H1 (cell line): Measurements from ENCODE around the gene IFNA13. TPM values are rescaled to one million over a fixed set of nuclear protein-coding genes. Genes with fewer than 3 reads are reported as not detected.

Experiments used
- CTCF ChIA-PET: fragments of 300-600 bp; sonication (Branson Sonifier 250); formaldehyde crosslinking; loops from one replicate; lab custom pipeline; 2021; ENCODE audit not compliant: partially characterized antibody; lab: Charles Lee
- POLR2A ChIA-PET: fragments of 300-600 bp; sonication (Branson Sonifier 250); formaldehyde crosslinking; loops from one replicate; lab custom pipeline; 2021; ENCODE audit warnings: inconsistent platforms; ENCODE audit not compliant: partially characterized antibody; lab: Charles Lee
- DNase-seq, 2 experiments: peaks; one replicate each; pipeline versions ENCODE4 v3.0.0 to v3.0.0-alpha.2; 2010 to 2022; ENCODE audit warnings: low spot score in 2 of 2, low read depth in 1 of 2, mixed read lengths in 1 of 2
- FAIRE-seq: peaks from 2 replicates; lab custom pipeline; 2011; peaks lifted over from hg19 to GRCh38; lab: Jason Lieb, UNC
- H2AFZ ChIP-seq: 2 replicates; pipeline ENCODE4 v1.8.1; 2012; ENCODE audit warnings: low read length, inconsistent platforms
- H2AK5ac ChIP-seq: 2 replicates; pipeline ENCODE4 v1.6.1; 2013; ENCODE audit warnings: low read depth, low read length
- H2BK120ac ChIP-seq: replicated peaks from 2 replicates; pipeline ENCODE3; 2013; ENCODE audit warnings: low read depth, low read length, inconsistent platforms
- H2BK12ac ChIP-seq: 2 replicates; pipeline ENCODE4 v1.6.1; 2013; ENCODE audit warnings: low read depth, low read length
- H2BK15ac ChIP-seq: 2 replicates; pipeline ENCODE4 v1.6.1; 2013; ENCODE audit warnings: low read length
- H2BK20ac ChIP-seq: 2 replicates; pipeline ENCODE4 v1.6.1; 2013; ENCODE audit warnings: low read length
- H2BK5ac ChIP-seq: 2 replicates; pipeline ENCODE4 v1.6.1; 2013; ENCODE audit warnings: low read depth, low read length
- H3K14ac ChIP-seq: 2 replicates; pipeline ENCODE4 v1.6.1; 2013; ENCODE audit warnings: inconsistent platforms; ENCODE audit not compliant: insufficient read length
- H3K18ac ChIP-seq: 2 replicates; pipeline ENCODE4 v1.6.1; 2013; ENCODE audit warnings: low read length; ENCODE audit errors: extremely low read depth
- H3K23ac ChIP-seq: 2 replicates; pipeline ENCODE4 v1.6.1; 2013; ENCODE audit warnings: inconsistent platforms; ENCODE audit not compliant: insufficient read length
- H3K23me2 ChIP-seq: 2 replicates; pipeline ENCODE4 v1.6.1; 2013; ENCODE audit warnings: low read depth, low read length
- H3K27ac ChIP-seq: 2 replicates; pipeline ENCODE4 v1.6.1; 2011; ENCODE audit warnings: low read depth, low read length, inconsistent platforms
- H3K27me3 ChIP-seq, 4 experiments: replicated peaks in 1 of 4; 1 replicate in 1 of 4; 2 replicates in 3 of 4; pipeline versions ENCODE4 v1.6.1 to v1.8.1; 2011 to 2013; ENCODE audit warnings: low read length in 3 of 4, mild to moderate bottlenecking in 3 of 4, inconsistent platforms in 2 of 4, mixed read lengths in 2 of 4, moderate library complexity in 1 of 4; ENCODE audit not compliant: control insufficient read depth in 3 of 4, insufficient read depth in 3 of 4; ENCODE audit errors: extremely low read depth in 1 of 4
- H3K36me3 ChIP-seq, 4 experiments: 2 replicates each; pipeline versions ENCODE4 v1.6.1 to v1.8.1; 2011 to 2013; ENCODE audit warnings: mild to moderate bottlenecking in 4 of 4, low read length in 3 of 4, moderate library complexity in 2 of 4, control low read depth in 1 of 4, inconsistent platforms in 1 of 4; ENCODE audit not compliant: insufficient read depth in 4 of 4, control insufficient read depth in 2 of 4
- H3K4ac ChIP-seq: replicated peaks from 2 replicates; pipeline ENCODE3; 2013; ENCODE audit warnings: low read length, low read depth, mixed read lengths, inconsistent platforms; ENCODE audit not compliant: insufficient read length
- H3K4me1 ChIP-seq, 4 experiments: replicated peaks in 1 of 4; 1 replicate in 1 of 4; 2 replicates in 3 of 4; pipeline versions ENCODE4 v1.6.1 to v1.8.1; 2011 to 2013; ENCODE audit warnings: low read length in 3 of 4, inconsistent platforms in 2 of 4, mixed read lengths in 1 of 4; ENCODE audit not compliant: insufficient read depth in 4 of 4, control insufficient read depth in 3 of 4
- H3K4me2 ChIP-seq, 2 experiments: 2 replicates each; pipeline versions ENCODE4 v1.6.1 to v1.8.1; 2011 to 2013; ENCODE audit warnings: low read depth in 2 of 2, low read length in 2 of 2, control low read depth in 1 of 2, inconsistent platforms in 1 of 2, mild to moderate bottlenecking in 1 of 2; ENCODE audit not compliant: insufficient read depth in 1 of 2
- H3K4me3 ChIP-seq, 4 experiments: fragments of 200-600, 300-600 bp in 1 of 4; sonication (generic), shearing (Covaris generic), sonication (Bioruptor Twin) in 1 of 4; 2 replicates each; pipeline versions ENCODE4 v1.5.1 to v1.8.1; 2011 to 2016; ENCODE audit warnings: low read length in 4 of 4, low read depth in 3 of 4, control low read depth in 2 of 4, inconsistent platforms in 2 of 4, mild to moderate bottlenecking in 2 of 4, mixed read lengths in 1 of 4, moderate library complexity in 1 of 4; ENCODE audit not compliant: insufficient read depth in 2 of 4; ENCODE audit errors: extremely low read depth in 1 of 4
- H3K56ac ChIP-seq: replicated peaks from 2 replicates; pipeline ENCODE3; 2013; ENCODE audit warnings: low read depth, mild to moderate bottlenecking, mixed read lengths, low read length, inconsistent platforms; ENCODE audit not compliant: insufficient read length
- H3K79me1 ChIP-seq: 2 replicates; pipeline ENCODE4 v1.6.1; 2013; ENCODE audit warnings: low read depth, low read length, control low read depth
- H3K79me2 ChIP-seq, 2 experiments: 2 replicates each; pipeline versions ENCODE4 v1.6.1 to v1.8.1; 2012 to 2013; ENCODE audit warnings: low read length in 2 of 2, mild to moderate bottlenecking in 2 of 2, inconsistent platforms in 1 of 2; ENCODE audit not compliant: insufficient read depth in 2 of 2, control insufficient read depth in 1 of 2
- H3K9ac ChIP-seq, 4 experiments: replicated peaks in 1 of 4; 1 replicate in 1 of 4; 2 replicates in 3 of 4; pipeline versions ENCODE4 v1.6.1 to v1.8.1; 2011 to 2013; ENCODE audit warnings: low read depth in 3 of 4, low read length in 3 of 4, control low read depth in 2 of 4, mild to moderate bottlenecking in 2 of 4, moderate library complexity in 2 of 4, inconsistent platforms in 1 of 4; ENCODE audit errors: extremely low read depth in 1 of 4
- H3K9me3 ChIP-seq, 2 experiments: 2 replicates each; pipeline versions ENCODE4 v1.6.1 to v1.8.1; 2012 to 2013; ENCODE audit warnings: mild to moderate bottlenecking in 2 of 2, moderate library complexity in 2 of 2, control low read depth in 1 of 2, inconsistent platforms in 1 of 2, low read depth in 1 of 2, low read length in 1 of 2, mixed read lengths in 1 of 2; ENCODE audit not compliant: insufficient read depth in 2 of 2
- H4K20me1 ChIP-seq, 2 experiments: replicated peaks in 1 of 2; 2 replicates each; pipeline versions ENCODE3 to v1.8.1; 2011 to 2013; ENCODE audit warnings: inconsistent platforms in 2 of 2, low read length in 2 of 2, mild to moderate bottlenecking in 1 of 2; ENCODE audit not compliant: insufficient read depth in 2 of 2, control insufficient read depth in 1 of 2
- H4K5ac ChIP-seq: 2 replicates; pipeline ENCODE4 v1.6.1; 2013; ENCODE audit warnings: low read length, low read depth, mixed read lengths, inconsistent platforms; ENCODE audit not compliant: insufficient read length
- H4K8ac ChIP-seq: 2 replicates; pipeline ENCODE4 v1.8.0; 2013; ENCODE audit warnings: mild to moderate bottlenecking, moderate library complexity, low read length, inconsistent platforms; ENCODE audit not compliant: insufficient read depth; ENCODE audit errors: extremely low read depth
- H4K91ac ChIP-seq: replicated peaks from 2 replicates; pipeline ENCODE3; 2013; ENCODE audit warnings: low read length, mixed read lengths, inconsistent platforms; ENCODE audit not compliant: insufficient read length
- BCL11A ChIP-seq, 2 experiments: IDR thresholded peaks; one replicate each; pipeline ENCODE4 v1.6.1; 2011; ENCODE audit warnings: low read depth in 2 of 2, low read length in 2 of 2, mild to moderate bottlenecking in 2 of 2
- CTBP2 ChIP-seq: IDR thresholded peaks from 2 replicates; pipeline ENCODE4 v1.7.0; 2011; ENCODE audit warnings: borderline replicate concordance, mild to moderate bottlenecking, moderate library complexity, mixed read lengths, low read length; ENCODE audit not compliant: insufficient read depth, insufficient read length
- WGBS, 2 experiments: shearing (Covaris generic) in 1 of 2; methylation state at CpG; one replicate each; pipeline versions ENCODE4 v1.1.6 to v1.1.7; 2013 to 2015; ENCODE audit warnings: low lambda C conversion rate in 2 of 2, mixed read lengths in 2 of 2, inconsistent platforms in 1 of 2, low coverage in 1 of 2, missing lambda C conversion rate in 1 of 2; ENCODE audit not compliant: insufficient replicate concordance in 2 of 2, insufficient coverage in 1 of 2, insufficient read length in 1 of 2; ENCODE audit errors: extremely low coverage in 1 of 2, missing lambda C conversion rate in 1 of 2; 5-methylcytosine and 5-hydroxymethylcytosine counted together
- polyA plus RNA-seq, 7 experiments: library from polyadenylated mRNA; depleted of rRNA in 3 of 7; stranded (reverse) in 5 of 7; unstranded in 2 of 7; fragments of >200 nt in 5 of 7; fragments of 200-250 nt in 2 of 7; gene quantifications; 1 replicate in 5 of 7; 2 replicates in 1 of 7; 4 replicates in 1 of 7; pipeline versions ENCODE4 v1.2.1 to v1.2.3, GENCODE V29; 2011 to 2013; ENCODE audit warnings: missing spikeins in 2 of 7, mixed read lengths in 2 of 7
- total RNA-seq: library from RNA; stranded (reverse); fragmentation: NEBNext Ultra II Directional; extraction: Animal tissue kit (Norgen Biotek cat#: 25700); gene quantifications from 2 replicates; pipeline ENCODE4 v1.2.1, GENCODE V29; 2021
- TF ChIP-seq, protein P1 (sequence below), 3 experiments: IDR thresholded peaks; 1 replicate in 2 of 3; 2 replicates in 1 of 3; pipeline versions ENCODE4 v1.5.1 to v1.6.1; 2011; ENCODE audit warnings: low read length in 3 of 3, mild to moderate bottlenecking in 3 of 3, inconsistent platforms in 2 of 3, low read depth in 1 of 3, moderate library complexity in 1 of 3; ENCODE audit not compliant: insufficient read depth in 1 of 3; ENCODE audit errors: control extremely low read depth in 1 of 3

The IFNA13 gene
- total and polyA plus RNA-seq, 2 of the 8 experiments (the other 6 are each of a cell fraction or from before 2014, with no cell fraction given) = not detected

DNA sequence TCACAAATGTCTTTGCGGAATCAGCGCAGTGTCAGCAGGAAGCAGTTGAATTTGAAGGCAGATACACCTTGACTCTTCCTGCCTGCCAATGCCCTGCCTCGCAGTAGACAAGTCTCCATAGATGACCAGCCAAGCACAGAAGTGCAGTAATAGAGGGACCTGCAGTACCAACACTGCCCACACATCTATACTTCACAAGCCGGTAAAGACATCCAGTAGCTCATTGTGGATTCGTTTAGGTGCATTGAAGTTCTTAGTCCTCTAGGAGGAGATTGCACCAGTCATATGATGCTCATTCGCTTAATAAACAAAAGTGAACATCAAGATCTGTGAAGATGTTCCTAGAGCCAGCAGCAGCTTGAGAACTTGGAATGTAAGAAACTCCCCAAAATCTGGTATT, 24.4 kb upstream of the IFNA13 start:
- Histone ChIP-seq H2AK5ac (no peak overlapping the region), H3K18ac (no peak overlapping the region), H3K27ac (no peak overlapping the region), H2BK15ac (no peak overlapping the region), H3K4me1 (no peaks in the 10 kb centered on the region), H3K79me1 (no peaks in the 10 kb centered on the region), H2BK120ac (no peak overlapping the region), H3K23me2 (no peaks in the 10 kb centered on the region; the same call in 1 of the 2 replicates), H3K79me2 (no peaks in the 10 kb centered on the region), H4K5ac (no peak overlapping the region), H3K4me3 (no peak overlapping the region), H3K27me3 (peaks cover 0 to 8% (median 4%) of the 10 kb centered on the region in 4 experiments; a peak in 3 of 7 replicates), H3K36me3 (no peaks in the 10 kb centered on the region), H3K56ac (no peak overlapping the region), H3K23ac (no peak overlapping the region), H4K20me1 (no peaks in the 10 kb centered on the region), H2BK20ac (no peak overlapping the region), H3K9me3 (no peaks in the 10 kb centered on the region), H3K14ac (no peak overlapping the region), H4K8ac (no peak overlapping the region), H2BK12ac (no peak overlapping the region), H4K91ac (no peak overlapping the region), H3K9ac (no peak overlapping the region), H3K4ac (no peak overlapping the region), H2AFZ (peak overlapping the region; percentile 48; the same call in 1 of the 2 replicates), H2BK5ac (no peak overlapping the region), H3K4me2 (no peak overlapping the region)
- ChIA-PET POLR2A (no interaction called here), CTCF (interaction anchor here (0.5 to 6.8 kb wide), 37 partner anchors 8 to 396 kb away, joined by 3 to 79 read pairs (median 4); partner anchors contain the start of genes IFNA6, IFNA8 and KLHL9)
- no peak for DNase-seq
- no peak for FAIRE-seq
- WGBS, 2 experiments = 91% methylated on average over 6 of the region's 6 CpGs; no CpG with 5 or more reads in 1 of the 2 experiments
- TF ChIP-seq BCL11A (IDR thresholded peaks at IDR 0.05; ENCODE audit: low read depth in 2 of 2, low read length in 2 of 2) = no peak
- TF ChIP-seq CTBP2 = no peak
- TF ChIP-seq, protein P1, sequence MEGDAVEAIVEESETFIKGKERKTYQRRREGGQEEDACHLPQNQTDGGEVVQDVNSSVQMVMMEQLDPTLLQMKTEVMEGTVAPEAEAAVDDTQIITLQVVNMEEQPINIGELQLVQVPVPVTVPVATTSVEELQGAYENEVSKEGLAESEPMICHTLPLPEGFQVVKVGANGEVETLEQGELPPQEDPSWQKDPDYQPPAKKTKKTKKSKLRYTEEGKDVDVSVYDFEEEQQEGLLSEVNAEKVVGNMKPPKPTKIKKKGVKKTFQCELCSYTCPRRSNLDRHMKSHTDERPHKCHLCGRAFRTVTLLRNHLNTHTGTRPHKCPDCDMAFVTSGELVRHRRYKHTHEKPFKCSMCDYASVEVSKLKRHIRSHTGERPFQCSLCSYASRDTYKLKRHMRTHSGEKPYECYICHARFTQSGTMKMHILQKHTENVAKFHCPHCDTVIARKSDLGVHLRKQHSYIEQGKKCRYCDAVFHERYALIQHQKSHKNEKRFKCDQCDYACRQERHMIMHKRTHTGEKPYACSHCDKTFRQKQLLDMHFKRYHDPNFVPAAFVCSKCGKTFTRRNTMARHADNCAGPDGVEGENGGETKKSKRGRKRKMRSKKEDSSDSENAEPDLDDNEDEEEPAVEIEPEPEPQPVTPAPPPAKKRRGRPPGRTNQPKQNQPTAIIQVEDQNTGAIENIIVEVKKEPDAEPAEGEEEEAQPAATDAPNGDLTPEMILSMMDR (IDR thresholded peaks at IDR 0.05; ENCODE audit: control extremely low read depth in 1 of 3, insufficient read depth in 1 of 3, low read depth in 1 of 3, low read length in 3 of 3) = peak in 2 of 3 experiments; percentile 55 to 74; a peak in 3 of 4 replicates
